Tibial nerve (tissue), 3 donors: ENCODE results near the gene TXNL4B.

Source experiments
- EP300 ChIP-seq, 2 donors: sonication (generic); formaldehyde crosslinking; IDR thresholded peaks; one replicate each; pipeline ENCODE4 v1.6.1; 2017; ENCODE audit warnings: antibody characterized with exemption in 2 of 2, mild to moderate bottlenecking in 1 of 2
- POLR2A ChIP-seq, 2 donors: fragments of 450-650 bp; IDR thresholded peaks; one replicate each; pipeline ENCODE4 v1.6.1; 2017; ENCODE audit warnings: antibody characterized with exemption in 2 of 2, mild to moderate bottlenecking in 2 of 2, moderate library complexity in 2 of 2

DNA sequence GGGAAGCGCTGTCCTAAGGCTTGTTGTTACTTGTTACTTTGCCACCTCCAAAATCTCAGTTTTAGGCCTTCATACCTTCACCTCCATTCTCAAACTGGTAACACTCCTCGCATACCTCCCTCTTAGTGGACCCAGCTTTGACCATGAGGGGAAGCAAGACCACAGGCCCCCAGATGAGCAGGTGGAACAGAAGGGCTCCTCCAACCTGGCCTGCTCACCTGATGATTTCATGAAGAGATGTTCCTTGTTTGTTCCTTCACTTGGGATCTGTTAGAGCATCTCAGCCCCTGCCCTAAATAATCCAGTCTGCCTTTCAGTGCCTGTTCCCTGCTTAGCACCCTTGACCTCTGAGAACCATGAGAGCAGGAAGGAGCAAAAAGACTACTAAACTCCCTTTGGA is 28.9 kb upstream of the TXNL4B start:
- no peak for TF ChIP-seq POLR2A (IDR thresholded peaks at IDR 0.05)
- TF ChIP-seq EP300 (IDR thresholded peaks at IDR 0.05): no peak
